CD4-positive, alpha-beta T cell treated with Interleukin-6 at 100 ng/mL for 8 hours (primary cell): ENCODE measurements around the gene DNLZ.
A peak's percentile ranks its signal among the peaks of the same experiment; 100 is the strongest.

Experiments used
- DNase-seq: peaks from one replicate; pipeline ENCODE4 v3.0.0-alpha.2; 2020; ENCODE audit warnings: mixed read lengths, low spot score

The DNLZ gene

GRCh38 chr9:136343121-136343883, 20.2 kb downstream of the DNLZ start:
- no peak for DNase-seq

- peak; percentile 37 for DNase-seq
Observed at GRCh38 chr9:136342181-136343120, 21.1 kb downstream of the DNLZ start.

GRCh38 chr9:136341769-136342168, 21.8 kb downstream of the DNLZ start:
- no peak for DNase-seq

- DNase-seq: no peak
Observed at GRCh38 chr9:136341042-136341655, 22.4 kb downstream of the DNLZ start.

- DNase-seq: no peak
Observed at GRCh38 chr9:136340356-136341041, 23.0 kb downstream of the DNLZ start.

GRCh38 chr9:136339958-136340310, 23.6 kb downstream of the DNLZ start:
- no peak for DNase-seq

GRCh38 chr9:136339173-136339957, 24.2 kb downstream of the DNLZ start:
- DNase-seq: no peak

- no peak for DNase-seq
Observed at GRCh38 chr9:136338511-136338910, 25.0 kb downstream of the DNLZ start.

GRCh38 chr9:136337416-136338395, 25.8 kb downstream of the DNLZ start:
- DNase-seq: no peak

GRCh38 chr9:136336881-136337280, 26.7 kb downstream of the DNLZ start:
- no peak for DNase-seq

GRCh38 chr9:136336156-136336870, 27.2 kb downstream of the DNLZ start:
- no peak for DNase-seq

GRCh38 chr9:136335296-136336155, 28.0 kb downstream of the DNLZ start:
- no peak for DNase-seq

GRCh38 chr9:136334541-136334940, 29.0 kb downstream of the DNLZ start:
- no peak for DNase-seq

- DNase-seq: no peak
Observed at GRCh38 chr9:136333486-136333885, 30.1 kb downstream of the DNLZ start.

- DNase-seq: no peak
Observed at GRCh38 chr9:136333045-136333444, 30.5 kb downstream of the DNLZ start.

- DNase-seq: no peak
Observed at GRCh38 chr9:136332482-136332983, 31.0 kb downstream of the DNLZ start.

GRCh38 chr9:136331556-136332481, 31.7 kb downstream of the DNLZ start:
- no peak for DNase-seq
